ENCODE results near the gene RSPO4.
"Not testable (repeated sequence)": the region's sequence is repeated elsewhere in the genome, so short reads cannot be mapped to it uniquely, and the experiment has no call there.

RSPO4 gene

DNA sequence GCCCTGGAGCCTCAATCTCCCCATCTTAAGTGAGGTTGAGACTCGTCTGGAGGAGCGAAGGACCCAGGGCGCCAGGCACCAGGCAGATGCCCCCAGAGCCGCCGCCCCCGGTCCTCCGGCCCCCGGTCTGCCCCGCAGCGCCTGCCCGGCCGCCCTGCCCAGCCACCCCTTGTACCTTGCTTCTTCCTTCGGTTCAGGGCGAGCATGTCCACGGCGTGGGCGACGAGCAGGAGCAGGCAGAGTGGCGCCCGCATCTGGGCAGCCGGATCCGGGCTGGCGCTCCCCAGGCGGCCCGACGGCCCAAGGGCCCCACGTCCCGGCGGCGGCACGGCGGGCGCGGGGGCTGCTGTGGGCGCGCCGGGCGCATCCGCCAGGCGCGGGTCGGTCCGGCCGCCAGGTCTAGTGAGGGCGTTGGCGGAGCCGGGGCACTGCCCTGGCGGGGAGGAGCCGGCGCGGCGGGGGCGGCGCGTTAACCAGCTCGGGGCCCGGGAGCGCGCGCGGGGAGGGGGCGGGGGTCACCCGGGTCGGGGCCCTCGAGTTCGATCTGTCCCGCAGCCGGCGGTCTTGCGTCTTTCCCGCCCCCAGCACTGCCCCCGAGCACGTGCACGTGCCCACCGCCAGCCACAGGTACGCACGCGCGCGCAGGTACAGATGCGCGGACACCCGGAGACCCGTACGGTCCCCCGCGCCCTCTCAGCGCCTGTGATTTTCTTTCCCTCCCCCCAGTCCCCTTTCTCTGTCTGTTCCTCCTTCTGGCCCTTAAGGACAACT is at the start of gene RSPO4:
Gene RSPO4, minus strand, starts transcription at position 401 of the 771 bp plus-strand sequence. Its CDS starts 147 bp downstream, at position 254.
- DNase-seq: no peak

DNA sequence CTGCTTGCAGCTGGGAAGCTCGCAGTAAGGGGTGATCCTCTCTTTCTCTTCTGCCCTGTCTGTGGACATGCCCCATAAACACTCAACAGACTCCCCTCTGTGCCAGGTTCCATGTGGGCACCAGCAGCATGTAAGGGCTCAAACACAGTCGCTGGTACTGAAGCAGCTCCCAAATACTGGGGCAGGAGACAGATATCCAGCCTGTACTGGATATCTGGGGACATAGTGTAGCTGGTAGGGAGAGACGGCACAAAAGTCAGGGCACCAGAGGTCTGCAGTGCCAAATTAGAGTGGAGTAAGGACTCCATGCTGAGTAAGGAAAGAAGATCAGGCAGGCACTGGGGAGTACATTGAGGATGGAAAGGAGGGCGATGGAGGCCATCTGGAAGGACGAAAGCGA is 48.3 kb upstream of the RSPO4 start:
- no peak for DNase-seq

DNA sequence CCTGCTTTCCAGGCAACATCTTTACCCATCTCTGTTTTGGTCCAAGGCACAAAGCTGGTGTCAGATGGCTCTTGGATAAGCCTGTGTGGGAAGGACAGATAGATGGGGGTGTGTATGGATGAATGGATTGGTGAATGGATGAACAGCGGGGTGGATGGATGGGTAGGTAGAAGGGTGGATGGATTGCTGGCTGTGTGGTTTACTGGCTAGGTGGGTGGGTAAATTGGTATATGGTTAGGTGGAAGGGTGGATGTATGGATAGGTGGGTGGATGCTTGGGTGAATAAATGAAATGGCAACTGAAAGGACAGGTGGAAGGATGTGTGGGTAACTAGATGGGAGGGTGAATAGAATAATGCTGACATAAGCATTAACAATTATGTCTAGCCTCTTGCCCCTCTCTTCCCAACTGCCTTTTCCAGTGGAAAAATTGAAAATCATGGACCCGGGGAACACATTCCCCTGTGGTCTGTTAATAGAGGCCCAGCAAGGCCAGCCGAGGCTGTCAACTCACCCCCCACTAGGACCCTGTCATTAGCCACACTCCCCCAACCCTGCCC is 43.8 kb upstream of the RSPO4 start:
- no peak for DNase-seq

DNA sequence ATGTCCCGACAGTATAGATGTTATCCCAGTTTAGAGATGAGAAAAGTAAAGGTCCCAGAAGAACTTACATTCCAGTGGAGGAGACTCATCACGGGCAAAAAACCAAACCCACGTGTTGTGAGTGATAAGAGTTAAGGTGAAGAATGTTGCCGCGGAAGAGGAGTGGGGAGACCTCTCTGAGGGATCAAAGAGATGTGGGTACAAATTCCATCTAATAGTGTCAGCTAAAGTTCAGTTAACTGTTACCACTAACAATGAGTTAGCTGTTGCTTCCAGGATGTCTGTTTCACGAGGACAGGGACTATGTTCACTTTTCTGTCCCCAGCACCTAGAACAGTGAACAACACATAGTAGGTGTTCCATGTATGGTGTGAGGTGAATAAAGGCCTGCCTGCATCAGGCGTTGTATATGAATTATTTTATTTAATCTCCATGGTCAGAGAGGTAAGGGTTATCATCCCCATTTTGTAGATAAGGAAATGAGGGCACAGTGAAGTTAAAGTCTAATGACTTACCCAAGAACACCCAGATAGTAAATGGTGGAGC is 39.8 kb upstream of the RSPO4 start:
- no peak for DNase-seq

DNA sequence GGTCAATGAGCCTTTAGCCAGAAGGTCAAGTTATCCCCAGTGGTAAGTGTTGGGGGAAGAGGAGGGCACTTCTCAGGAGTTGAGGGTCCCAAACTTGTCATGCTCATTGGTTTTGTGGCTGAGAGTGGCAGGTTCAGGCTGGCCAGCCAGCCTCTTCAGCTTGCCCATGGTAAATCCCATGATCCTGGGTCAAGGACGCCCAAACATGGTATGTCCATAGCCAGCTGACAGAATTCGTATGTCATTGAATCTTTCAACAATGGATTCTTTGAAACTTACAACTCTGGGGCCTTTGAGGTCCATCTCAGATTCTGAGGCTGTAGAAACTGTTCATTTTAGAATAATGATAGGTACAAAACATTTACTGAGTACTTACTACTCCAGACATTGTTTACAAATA is 36.1 kb upstream of the RSPO4 start:
- DNase-seq: no peak

DNA sequence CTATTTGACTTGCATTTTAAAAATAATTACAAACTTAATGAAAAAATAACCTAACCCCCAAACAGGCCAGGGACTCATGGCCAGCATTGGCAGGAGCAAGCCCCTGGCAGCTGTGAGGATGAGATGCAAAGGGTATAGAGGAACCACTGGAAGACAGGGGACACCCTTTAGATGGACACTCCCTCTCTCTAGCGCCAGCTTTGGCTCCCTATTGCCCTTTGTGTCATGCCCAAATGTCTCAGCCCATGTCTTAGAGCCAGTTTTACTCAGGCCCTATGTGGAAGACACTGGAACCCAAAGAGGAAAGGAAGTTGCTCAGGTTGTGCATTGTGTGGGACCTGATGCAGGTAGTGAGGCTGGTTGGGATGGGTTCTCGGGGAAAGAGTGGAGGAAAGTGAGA is 34.9 kb upstream of the RSPO4 start:
- no peak for DNase-seq

DNA sequence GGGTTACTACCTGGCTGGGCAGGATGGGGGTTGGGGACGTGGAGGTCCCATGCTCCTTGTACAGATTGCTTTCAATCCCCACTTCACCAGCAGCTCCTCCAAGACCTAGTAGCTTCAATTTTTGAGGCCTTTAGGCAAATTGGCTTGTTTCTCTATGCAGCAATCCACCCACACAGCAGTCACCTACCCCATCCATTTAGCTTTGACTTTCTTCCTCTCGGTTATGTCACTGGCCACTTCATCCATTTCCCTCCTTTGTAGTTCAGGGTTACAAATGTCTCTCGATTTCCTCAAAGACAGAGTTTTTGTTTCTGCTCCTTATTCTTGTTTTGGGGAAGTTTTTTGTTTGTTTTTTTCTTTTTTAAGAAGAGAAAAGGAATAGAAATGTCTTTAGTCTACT is 33.4 kb upstream of the RSPO4 start:
- DNase-seq: no peak

DNA sequence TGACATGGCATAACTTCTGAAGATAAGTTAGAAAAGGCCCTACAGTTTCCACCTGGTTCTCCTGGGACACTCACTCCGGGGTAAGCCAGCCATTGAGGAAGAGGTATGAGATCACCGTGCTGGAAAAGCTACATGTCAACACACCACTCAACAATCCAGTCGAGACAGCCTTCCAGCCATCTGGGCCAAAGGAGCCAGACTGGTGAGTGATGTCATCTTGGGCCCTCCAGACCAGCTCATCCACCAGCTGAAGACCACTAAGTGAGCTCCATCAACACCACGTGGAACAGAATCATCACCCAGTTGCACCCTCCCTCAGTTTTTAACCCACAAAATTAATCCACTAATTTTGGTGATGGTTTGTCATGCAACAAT is 32.3 kb upstream of the RSPO4 start:
- DNase-seq: no peak

DNA sequence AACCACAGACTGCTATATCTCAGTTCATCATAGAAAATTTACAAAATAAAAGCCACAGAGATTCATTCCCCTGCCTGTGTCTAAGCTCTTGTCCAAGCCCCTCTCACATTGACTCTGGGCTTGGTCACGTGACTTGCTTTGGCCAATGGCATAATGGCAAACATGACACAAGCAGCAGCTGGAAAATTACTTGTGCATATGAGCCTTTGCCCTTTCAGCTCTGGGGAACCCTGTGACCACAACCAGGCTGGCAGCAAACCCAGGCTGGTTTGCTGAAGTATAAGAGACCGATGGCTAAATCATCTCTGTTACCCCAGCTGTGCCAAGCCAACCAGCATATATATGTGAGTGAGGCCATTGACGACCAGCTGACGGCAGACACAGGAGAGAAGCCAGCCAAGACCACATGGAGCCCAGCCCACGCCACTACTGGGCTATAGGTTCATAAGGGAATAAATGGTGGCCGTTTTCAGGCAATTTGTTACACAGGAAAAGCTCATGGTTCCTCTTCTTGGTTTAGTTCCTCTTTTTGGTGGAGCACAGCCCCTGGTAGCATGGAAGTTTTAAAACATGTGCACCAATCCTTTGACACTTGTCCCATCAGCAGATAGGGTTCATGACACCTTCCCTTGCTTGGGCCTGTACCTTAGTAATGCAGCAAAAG is 31.8 kb upstream of the RSPO4 start:
- DNase-seq: no peak

DNA sequence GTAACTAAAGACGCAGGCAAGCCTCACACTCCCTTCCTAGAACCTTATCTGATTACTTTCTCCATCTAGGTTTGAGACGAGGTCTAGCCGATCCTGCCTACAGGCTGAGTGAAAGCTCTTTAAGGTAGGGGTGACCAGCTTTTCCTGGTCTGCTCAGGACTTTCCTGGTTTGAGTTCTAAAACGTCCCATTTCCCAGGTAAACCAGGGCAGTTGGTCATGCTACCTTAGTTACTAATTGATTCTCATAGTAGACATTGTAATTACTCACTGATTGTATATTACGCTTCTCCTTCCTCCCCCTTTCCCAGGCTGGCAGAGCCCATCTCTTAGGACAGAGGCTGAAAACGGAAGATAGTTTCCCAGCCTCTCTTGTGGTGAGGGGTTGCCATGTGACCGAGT is 27.9 kb upstream of the RSPO4 start:
- DNase-seq: no peak

DNA sequence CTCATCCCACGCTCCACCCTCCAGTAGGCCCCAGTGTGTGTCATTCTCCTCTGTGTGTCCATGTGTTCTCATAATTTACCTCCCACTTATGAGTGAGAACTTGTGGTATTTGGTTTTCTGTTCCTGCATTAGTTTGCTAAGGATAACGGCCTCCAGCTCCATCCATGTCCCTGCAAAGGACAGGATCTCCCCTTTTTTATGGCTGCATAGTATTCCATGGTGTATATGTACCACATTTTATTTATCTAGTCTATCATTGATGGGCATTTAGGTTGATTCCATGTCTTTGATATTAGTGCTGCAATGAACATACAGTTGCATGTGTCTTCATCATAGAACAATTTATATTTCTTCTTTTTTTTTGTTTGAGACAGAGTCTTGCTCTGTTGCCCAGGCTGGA is 24.1 kb upstream of the RSPO4 start:
- not testable (repeated sequence) for DNase-seq

DNA sequence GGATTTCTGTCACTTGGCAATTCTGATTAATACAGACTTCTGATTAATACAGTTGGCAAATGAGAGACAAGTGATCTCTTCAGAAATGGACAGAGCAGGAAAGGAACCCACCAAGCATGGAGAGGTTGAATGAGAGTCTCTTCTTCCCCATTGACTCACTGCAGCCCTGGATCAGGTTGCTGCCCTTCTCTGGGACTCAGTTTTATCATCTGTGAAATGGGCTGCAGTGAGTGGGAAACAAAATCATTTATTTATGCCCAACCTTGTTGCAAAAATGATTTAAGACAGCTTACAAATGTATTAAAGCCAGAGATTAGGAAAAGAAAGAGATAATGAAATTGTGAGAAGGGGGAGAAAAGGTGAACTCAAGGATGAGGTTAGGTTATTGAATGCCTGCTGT is 20.8 kb upstream of the RSPO4 start:
- no peak for DNase-seq

DNA sequence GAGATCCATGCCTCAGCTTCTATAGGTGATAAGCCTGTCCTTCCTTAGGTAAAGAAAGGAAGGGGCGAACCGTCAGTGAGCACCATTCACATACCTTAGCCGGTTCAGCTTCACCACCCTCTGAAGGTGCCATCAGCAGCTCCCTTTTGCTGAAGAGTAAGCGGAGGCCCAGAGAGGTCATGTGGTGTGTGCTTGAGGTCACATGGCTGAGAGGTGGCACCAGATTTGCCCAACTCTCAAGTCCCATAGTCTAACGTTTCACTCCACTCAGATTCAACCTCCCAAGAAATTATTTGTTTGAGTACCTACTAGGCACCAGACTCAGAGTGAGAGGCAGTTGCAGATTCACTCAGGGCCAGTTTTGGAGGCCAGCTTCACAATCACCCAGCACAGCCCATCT is 18.5 kb upstream of the RSPO4 start:
- no peak for DNase-seq

DNA sequence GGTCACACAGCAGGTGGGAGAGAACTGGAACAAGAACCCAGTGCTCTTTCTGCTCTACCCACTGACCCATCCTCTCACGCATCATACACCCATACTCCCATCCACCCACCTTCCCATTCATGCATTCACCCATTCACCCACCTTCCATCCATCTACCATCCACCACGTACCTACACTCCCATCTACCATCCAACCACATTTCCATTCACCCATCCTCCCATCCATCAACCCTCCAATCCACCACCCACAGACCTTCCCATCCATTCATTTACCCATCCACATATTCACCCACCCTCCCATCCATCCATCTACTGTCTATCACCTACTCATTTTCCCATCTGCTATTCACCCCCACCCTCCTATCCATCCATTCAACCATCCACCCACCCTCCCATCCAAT is 17.2 kb upstream of the RSPO4 start:
- DNase-seq: no peak

DNA sequence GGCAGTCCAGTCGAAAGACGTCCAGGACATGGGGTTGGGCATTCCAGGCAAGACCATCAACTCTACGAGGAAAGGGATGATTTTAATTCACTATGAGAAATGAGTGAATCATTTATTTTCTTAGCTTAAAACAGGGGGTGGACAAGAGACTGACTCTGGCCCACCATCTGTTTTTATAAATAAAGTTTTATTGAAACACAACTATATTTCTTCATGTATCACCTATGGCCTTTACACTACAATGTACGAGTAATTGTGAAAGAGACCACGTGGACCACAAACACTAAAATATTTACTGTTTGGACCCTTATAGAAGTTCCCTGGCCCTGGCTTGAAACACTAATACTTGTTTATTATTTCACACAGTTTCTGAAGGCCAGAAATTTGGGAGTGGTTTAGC is 15.6 kb upstream of the RSPO4 start:
- DNase-seq: no peak

DNA sequence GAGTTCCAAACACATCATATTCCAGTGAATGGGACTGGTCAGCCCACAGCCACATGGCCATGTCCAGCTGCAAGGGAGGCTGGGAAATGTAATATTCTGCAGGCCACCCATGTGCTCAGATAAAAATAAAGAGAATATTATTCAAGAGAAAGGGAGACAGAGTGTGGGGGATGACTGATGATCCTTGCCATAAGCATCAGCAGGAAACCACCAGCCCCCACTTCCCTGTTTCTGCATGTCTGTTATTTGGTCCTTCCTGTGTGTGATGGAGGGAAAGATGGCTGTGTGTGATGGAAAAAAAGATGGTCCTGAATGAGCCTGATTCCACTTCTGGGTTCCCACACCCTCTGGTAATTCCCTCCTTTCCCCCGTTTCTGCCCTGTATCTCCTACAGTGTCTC is 13.1 kb upstream of the RSPO4 start:
- DNase-seq: no peak

DNA sequence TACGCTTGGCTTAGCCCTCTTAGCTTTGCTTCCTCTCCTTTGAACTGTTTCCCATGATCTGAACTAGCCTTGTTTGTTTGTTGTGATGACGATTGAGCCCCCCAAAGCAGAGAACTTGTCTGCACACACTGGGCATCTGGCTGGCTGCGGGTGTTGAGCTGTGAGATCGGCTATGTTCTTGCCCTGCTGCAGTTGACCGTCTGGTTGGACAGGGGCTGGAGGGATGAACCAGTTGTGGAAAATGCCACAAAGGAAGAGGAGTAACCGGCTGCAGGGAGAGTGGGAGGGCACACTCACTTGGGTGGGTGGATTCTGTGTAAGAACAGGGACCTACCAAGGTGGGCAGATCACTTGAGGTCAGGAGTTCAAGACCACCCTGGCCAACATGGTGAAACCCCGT is 12.4 kb upstream of the RSPO4 start:
- DNase-seq: no peak

DNA sequence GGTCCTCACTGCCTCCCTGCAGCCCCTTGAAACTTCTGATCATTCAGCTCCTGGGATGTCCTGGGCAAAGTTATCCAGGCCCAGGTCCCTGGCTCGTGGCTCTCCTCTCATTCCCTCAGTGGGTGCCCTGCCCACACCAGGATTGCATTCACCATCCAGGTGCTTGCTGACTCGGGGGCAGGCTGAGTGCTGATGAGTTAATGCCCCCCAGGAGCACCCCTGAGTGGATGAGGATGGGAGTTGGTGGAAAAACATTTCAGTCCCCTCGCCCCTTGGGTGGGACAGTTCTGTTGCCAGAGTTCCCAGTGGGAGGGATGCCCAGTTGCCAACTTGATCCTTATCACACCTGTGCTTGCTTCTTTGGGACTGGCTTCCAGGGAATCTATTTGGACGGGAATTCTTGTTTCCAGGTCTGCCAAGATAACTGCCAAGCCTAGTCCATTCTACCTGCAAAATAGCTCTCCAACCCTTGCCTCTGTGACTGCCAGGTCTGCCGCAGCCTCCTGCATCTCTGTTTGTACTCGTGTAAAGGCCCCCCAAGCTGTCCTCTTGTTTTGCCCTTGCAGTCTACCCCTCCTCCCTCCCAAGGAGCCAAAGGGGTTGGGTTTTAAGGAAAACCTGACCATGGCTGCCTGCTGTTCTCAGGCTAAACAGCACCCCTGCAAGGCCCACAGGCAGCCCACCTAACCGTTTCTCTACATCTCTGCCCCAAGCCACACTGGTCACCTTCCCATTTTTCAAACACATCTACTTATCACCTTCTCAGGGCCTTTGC is 11.6 kb upstream of the RSPO4 start:
- no peak for DNase-seq

DNA sequence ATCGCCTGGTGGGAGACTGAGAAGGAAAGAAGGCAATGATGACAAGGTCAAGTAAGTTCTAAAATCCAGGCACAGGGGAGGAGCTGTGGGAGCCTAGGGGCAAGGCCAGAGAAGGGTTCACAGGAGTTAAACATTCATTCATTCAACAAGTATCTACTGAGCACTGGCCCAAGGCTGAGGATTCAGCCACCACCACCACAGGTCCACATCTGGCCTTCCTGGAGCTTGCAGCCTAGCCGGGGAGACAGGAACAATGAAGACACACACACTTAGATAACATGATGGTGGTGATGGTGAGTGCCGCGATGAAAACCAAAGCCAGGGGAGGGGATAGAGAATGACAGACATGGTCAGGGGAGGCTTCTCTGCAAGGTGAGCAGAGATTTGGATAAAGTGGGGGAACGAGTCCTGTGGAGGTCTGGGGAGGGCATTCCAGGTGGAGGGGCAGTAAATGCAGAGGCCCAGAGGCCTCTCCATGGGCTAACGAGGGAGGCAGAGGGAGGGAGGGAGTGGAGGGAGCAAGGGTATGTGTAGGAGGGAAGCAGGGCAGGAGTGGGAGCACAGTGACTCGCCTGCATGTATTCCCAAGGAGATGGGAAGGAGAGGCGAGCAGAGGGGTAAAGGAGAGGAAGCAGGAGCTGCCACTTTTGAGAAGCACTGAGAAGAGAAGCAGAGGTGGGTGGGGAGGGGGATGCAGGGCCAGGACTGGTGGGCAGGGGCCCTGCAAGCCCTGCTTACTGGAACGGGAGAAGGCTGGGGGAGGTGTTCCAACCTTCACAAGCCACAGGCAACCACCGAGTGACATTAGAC is 10.5 kb upstream of the RSPO4 start:
- no peak for DNase-seq

DNA sequence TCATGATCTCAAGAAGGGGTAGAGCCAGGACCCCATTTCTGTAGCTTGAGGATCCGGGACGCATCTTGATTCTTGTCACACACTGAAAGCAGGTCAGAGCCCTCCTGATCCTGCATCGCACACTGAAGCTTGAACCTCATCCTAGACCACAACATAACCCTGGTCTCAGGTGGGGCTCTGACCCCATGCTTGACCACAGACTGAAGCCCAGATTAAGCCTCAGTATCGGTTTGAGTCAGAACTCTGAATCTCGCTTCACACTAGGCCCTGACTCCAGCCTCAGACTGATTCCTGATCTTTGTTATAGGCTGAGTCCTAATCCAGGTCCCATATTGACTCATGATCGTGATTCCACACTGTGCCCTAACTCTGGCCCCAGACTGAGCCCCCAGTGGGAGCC is 8.5 kb upstream of the RSPO4 start:
- DNase-seq: peak; percentile 3

DNA sequence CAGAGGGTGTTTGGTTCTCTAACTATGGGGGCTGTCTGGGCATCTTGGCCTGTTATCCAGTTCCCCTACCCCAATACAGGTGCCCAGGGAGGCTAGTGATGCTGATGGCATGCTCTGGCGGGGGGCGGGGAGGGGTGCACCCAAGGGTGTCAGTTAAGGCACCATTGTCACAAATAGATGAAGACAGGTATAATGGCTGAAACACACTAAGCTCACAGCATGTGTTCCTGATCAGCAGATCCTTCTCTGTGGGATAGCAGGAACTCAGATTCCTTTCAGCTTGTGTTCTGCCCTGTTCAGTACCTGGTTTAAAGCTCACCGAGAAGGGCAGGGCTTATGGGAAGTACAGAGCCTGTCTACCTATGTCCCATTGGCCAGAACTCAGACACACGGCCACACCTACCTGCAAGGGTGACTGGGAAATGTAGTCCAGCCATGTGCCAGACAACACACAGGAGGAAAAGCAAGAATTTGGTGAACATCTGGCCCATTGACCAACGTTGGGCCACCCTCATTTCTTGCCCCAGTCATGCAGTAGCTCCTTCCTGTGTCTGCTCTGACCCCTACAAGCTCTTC is 3.4 kb upstream of the RSPO4 start:
- DNase-seq: peak; percentile 45
